ENCODE measurements around the gene PARD6G.

Gene PARD6G

DNA sequence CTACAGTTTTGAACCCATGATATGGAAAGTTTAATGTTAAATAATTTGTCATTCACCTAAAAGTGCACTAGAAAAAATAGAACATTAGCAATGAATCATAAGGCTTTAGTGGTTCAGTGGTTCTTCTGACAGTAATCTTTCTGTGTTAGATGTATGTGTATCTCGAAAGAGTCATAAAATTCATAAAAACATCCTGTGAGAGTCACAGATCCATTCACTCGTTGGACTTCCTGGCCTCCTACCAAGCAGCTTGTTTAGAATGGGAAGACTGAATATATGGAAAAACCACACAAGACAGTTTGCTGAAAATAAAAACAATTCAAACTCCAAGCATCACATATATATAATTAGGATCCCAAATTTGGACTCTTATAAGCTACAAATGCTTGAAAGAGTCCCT lies 103.4 kb downstream of the PARD6G start:
- DNase-seq (ENCODE audit: low read depth), result no peak

DNA sequence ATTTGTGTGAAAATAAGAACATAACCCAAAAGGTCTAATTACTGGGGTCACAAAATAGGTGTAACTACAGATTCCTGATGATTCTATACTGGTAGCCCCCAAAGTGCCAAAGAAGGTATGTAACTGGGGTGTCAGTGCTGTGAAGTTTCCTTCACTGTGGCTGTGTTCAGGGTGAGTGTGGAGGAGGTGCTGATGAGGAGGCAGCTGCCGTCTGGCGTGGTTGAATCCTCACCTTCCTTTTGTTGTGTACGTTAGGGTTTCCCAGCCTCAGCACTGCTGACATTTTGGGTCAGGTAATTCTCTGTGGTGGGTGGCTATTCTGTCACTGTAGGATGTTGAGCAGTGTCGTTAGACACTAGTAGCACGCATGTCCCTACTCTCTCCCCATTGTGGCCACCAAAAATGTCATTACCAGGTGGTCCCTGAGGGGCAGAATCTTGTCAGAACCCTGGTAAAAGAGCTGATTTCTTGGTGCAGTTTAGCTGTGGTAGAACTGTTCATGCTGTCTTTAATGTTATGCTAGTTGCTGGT lies 106.8 kb downstream of the PARD6G start:
- DNase-seq (ENCODE audit: low read depth), result no peak

- DNase-seq (ENCODE audit: low read depth), result no peak
Measured at GRCh38 chr18:80137976-80138375, 109.3 kb downstream of the PARD6G start.

DNA sequence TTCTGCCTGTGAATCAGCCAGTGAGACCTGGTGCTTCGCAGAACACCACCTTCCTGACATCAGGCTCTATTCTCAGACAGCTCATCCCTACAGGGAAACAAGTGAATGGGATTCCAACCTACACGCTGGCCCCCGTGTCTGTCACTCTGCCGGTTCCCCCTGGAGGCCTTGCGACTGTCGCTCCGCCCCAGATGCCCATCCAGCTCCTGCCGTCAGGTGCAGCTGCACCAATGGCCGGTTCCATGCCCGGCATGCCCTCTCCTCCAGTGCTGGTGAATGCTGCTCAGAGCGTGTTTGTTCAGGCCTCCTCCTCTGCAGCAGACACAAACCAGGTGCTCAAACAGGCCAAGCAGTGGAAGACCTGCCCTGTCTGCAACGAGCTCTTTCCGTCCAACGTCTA lies 110.2 kb downstream of the PARD6G start:
- no peak for DNase-seq (ENCODE audit: low read depth)

- DNase-seq (ENCODE audit: low read depth), result no peak
Measured at GRCh38 chr18:80136679-80137078, 110.6 kb downstream of the PARD6G start.

DNA sequence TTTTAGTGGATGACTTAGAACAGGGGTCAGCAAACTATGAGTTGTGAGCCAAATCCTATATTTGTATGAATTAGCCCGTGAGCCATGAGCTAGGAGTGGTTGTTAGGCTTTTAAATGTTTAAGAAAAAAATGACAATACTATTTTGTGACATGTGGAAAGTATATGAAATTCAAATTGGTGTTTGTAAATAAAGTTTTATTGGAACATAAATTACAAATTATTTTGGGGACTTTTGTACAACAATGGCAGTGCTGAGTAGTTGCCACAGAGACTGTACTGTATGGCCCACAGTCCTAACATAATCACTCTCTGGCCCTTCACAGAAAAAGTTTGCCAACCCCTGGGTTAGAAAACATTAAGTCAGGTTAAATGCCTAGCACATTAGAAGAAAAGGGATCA lies 112.2 kb downstream of the PARD6G start:
- DNase-seq (ENCODE audit: low read depth), result no peak

DNA sequence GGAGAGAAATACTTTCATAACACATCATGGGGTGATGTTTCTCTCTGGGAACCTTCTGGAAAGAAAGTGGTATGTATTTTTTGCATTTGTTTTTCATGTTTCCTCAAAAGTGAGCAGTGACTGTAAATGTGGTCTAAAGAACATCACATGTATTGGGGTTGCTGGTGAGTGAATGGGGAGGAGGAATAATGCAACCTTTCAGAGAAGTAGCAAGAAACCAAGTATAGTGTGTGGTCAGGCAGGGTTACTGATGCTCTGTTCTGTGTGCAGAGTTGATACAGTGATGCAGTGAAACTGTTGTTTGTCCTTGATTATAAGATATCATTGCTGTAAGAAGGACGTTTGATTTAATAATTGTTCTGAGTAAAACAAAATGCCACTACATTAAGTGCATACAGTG lies 114.2 kb downstream of the PARD6G start:
- DNase-seq (ENCODE audit: low read depth), result no peak

GRCh38 chr18:80132180-80132812 lies 115.0 kb downstream of the PARD6G start:
- DNase-seq (ENCODE audit: low read depth), result no peak

GRCh38 chr18:80130555-80130954 lies 116.8 kb downstream of the PARD6G start:
- no peak for DNase-seq (ENCODE audit: low read depth)

DNA sequence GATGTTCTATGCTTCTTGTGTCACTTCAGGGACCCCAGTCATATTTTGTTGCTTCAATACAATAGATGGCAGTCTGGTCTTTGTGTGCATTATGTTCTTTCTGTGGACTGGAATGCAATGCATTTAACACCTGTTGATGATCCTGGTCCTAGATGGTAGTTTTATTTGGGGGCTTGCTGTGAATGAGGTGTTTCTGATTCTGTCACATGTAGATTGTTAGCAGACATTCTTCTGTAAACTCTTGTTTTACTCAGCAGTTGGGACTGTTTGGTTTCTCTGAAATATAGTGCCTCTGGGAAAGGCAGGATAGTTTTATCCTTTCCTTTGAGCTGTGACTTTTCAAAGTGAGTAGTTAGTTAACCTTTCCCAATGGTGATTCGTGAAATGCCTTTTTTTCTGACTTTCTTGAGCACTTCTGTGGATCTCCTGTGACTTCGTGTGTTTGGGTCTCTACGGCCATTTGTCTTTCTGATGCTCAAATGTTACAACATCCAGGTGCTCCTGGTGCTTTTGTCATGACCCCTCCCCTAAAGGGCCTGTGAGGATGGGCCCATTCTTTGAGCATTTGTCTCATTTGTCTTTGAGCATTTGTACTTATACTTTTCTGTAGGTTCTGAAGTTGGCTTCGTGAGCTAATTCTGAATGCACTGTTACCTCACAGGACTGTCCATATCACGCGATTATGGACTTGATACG lies 117.5 kb downstream of the PARD6G start:
- no peak for DNase-seq (ENCODE audit: low read depth)

GRCh38 chr18:80127635-80128034 lies 119.7 kb downstream of the PARD6G start:
- no peak for DNase-seq (ENCODE audit: low read depth)

DNA sequence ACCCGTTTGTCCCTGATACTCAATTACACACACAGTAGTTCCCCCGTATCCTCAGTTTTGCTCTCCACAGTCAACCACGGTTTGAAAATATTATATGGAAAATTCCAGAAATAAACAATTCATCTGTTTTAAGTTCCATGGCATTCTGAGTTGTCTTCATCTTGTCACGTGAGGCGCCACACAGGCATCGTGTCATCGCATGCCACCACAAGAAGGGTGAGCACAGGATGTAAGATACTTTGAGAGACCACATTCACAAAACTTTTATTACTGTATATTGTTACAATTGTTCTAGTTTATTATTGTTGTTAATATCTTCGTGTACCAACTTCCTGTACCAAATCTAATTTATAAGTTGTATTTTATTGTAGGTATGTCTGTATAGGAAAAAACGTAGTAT lies 120.5 kb downstream of the PARD6G start:
- DNase-seq (ENCODE audit: low read depth), result no peak

DNA sequence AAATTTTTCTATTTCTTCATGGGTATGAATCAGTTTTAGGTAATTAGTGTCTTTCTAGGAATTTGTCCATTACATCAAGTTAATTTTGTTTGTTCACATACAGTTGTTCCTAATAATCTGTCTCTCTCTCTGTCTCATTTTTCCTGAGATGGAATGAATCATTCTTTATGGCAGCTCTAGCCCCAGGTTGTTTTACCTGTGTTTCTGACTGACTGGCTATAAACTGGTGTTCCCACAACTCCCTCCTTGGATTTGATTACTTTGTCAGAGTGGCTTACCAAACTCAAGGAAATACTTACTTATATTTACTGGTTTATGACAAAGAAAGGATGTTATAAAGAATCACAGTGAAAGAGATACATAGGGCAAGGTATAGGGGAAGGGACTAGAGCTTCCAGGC lies 123.2 kb downstream of the PARD6G start:
- DNase-seq (ENCODE audit: low read depth), result no peak

- DNase-seq (ENCODE audit: low read depth), result no peak
Measured at GRCh38 chr18:80120932-80121331, 126.4 kb downstream of the PARD6G start.

DNA sequence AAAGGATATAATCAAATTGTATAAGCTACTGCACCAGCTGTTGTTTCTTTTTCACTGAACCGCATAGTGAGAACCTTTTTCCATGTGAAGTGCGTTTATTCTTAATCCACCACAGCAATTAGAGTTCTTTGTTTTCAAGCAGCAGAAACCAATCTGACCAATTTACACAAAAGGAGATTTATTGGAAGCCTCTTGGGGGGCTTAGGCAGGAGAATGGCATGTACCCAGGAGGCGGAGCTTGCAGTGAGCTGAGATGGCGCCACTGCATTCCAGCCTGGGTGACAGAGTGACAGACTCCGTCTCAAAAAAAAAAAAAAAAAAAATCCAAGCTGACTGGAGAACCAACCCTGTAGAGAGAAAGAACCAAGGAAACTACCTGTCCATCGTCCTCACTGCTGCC lies 128.2 kb downstream of the PARD6G start:
- no peak for DNase-seq (ENCODE audit: low read depth)

GRCh38 chr18:80115035-80115434 lies 132.3 kb downstream of the PARD6G start:
- DNase-seq (ENCODE audit: low read depth), result no peak

DNA sequence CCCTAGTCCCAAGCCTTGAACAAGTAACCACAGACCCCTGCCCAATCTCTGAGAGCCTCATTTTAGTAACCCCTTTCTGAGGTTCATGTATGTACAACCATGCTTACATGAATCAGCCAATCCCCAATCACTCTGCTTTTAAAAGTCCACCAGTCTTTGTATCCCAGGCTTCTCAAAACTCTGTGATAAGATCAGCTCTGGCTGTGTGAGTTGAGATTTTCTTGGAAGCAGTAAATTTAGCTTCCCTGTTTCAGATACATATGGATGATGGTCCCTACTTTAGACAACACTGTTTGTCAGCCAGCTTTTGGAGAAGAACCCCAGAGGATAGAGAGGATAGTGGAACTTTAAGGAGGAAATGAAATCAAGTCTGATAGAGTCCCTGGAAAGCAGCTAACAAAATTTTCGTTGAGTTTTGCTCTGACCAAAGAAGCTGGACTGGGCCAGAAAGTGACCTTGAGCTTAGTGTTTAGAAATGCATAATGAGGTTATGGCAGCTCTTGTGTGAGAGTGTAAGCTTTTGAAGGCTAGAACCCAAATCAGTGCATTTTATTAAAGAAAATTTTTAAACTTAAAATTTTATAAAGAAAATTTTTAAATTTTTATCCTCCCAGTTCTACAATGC lies 134.6 kb downstream of the PARD6G start:
- DNase-seq (ENCODE audit: low read depth), result no peak

DNA sequence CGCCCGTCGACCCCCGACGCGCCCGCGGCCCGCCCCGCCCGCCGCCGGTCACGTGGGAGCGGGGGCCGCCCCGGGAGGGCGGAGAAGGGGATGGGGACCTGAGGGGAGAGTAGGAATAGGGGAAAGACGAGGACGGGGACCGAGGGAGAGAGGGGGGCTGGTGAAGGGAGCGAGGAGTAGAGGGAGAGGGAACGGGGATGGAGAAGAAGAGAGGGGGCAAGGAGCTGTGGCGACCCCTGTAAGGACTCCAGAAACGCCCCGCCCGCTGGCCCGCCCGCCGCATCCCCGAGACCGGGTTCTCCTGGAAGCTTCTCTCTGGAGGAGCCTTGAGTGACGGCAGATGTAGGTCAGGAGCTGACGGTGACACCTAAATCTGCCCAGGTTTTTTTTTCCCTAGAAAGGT lies 137.6 kb downstream of the PARD6G start:
- peak; percentile 4 for DNase-seq (ENCODE audit: low read depth)

- DNase-seq (ENCODE audit: low read depth), result peak; percentile 60
Measured at GRCh38 chr18:80108739-80109675, 138.3 kb downstream of the PARD6G start, which contains the start of gene ADNP2. ADNP2 (plus strand) TSS chr18:80109262; CDS start chr18:80117543, 8,281 bp downstream.

GRCh38 chr18:80108121-80108536 lies 139.2 kb downstream of the PARD6G start:
- no peak for DNase-seq (ENCODE audit: low read depth)

DNA sequence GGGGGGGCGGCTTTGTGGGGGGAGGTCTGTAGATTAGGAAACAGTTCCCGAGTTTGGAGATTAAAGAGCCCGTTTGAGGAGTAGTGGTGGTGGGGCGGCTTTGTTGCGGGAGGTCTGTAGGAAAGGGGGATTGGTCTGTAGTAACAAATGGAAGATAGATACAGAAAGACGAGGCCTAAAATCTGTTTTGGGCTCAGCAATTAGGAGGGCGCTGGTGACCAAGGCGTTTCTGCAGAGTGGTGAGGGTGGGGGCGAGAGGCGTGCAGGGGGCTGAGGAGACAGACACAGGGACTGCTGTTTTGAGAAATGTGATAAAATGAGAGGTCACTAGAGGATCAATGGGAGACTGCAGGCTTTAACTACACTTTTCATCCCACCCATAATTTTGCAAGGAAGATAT lies 139.9 kb downstream of the PARD6G start:
- no peak for DNase-seq (ENCODE audit: low read depth)
